ENCODE measurements around the gene PRAMEF4. TPM values are rescaled to one million over a fixed set of nuclear protein-coding genes. Genes with fewer than 3 reads are reported as not detected.
A peak's percentile ranks its signal among the peaks of the same experiment; 100 is the strongest.
"Not testable (repeated sequence)": the region's sequence is repeated elsewhere in the genome, so short reads cannot be mapped to it uniquely, and the experiment has no call there.

The PRAMEF4 gene
- not detected in 3 replicates for total RNA-seq
- long read RNA-seq: 0 reads

DNA sequence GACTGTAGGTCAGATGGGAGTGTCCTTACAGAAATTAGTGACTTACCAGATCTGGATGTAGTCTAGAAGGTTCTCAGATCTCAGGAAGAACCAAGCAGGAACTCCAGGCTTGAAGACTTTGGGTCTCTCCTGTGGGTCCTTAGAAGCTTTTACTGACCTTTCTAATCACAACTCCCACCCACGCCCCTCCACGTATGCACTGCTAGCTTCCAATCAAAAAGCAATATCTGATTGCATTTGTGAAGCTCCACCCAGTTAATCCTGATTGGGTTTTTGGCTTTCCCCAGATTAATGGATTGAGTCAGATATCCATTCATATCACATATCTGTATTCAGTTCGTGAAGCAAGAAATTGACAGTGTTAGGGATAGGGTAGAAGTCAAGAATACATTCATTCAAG lies at the start of gene PRAMEF4:
PRAMEF4 (minus strand) TSS at position 101 of the 400 bp plus-strand sequence. CDS start 2,807 bp downstream, outside the sequence.
- not testable (repeated sequence) for H3K27me3 Mint-ChIP-seq (ENCODE audit: low read depth); H3K4me3 Mint-ChIP-seq (ENCODE audit: unreplicated experiment); H3K4me1 Mint-ChIP-seq (ENCODE audit: low read depth); H3K27ac Mint-ChIP-seq (ENCODE audit: unreplicated experiment); DNase-seq (ENCODE audit: low spot score); H3K9me3 Mint-ChIP-seq (ENCODE audit: low read depth); H3K36me3 Mint-ChIP-seq (ENCODE audit: low read depth)

DNA sequence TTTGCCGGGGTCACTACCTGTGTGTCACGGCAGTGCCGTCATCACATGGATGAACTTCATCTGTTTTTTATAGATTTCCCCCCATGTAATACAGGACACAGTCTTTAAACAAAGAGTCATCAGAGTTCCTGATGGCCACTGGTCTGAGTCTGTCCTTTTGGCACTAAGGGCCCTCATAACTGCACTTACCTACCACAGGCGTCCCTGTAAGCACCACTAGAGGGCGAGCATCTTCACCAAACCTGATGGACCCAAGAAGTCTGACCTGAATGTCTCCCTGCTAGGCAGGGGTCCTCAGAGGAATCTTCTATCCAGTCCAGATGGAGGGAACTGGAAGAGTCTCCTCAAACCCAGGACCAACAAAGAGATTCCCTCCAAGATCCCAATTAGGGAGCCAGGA lies 38.4 kb upstream of the PRAMEF4 start:
- not testable (repeated sequence) for H3K4me3 Mint-ChIP-seq (ENCODE audit: unreplicated experiment); H3K36me3 Mint-ChIP-seq (ENCODE audit: low read depth); H3K27me3 Mint-ChIP-seq (ENCODE audit: low read depth); H3K9me3 Mint-ChIP-seq (ENCODE audit: low read depth); DNase-seq (ENCODE audit: low spot score); H3K4me1 Mint-ChIP-seq (ENCODE audit: low read depth); H3K27ac Mint-ChIP-seq (ENCODE audit: unreplicated experiment)

DNA sequence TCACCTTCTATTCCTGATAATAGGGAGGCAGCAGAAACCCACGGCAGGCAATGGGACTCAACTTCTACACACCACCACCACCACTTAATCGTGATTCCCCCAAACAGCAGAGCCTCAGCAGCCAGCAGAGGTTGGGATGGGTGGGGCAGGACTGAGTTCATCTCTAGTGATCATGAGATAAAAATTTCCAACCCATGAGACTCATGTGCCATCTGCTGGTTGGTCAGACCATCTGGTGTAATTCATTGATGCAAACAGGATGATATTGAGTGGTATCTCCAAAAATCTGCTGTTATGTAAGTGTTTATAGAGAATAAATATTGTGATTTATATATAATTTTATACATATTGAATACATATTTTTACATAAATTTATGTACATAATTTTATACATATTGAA lies 35.7 kb upstream of the PRAMEF4 start:
- not testable (repeated sequence) for H3K27me3 Mint-ChIP-seq (ENCODE audit: low read depth); H3K36me3 Mint-ChIP-seq (ENCODE audit: low read depth)
- TF ChIP-seq, protein P1, sequence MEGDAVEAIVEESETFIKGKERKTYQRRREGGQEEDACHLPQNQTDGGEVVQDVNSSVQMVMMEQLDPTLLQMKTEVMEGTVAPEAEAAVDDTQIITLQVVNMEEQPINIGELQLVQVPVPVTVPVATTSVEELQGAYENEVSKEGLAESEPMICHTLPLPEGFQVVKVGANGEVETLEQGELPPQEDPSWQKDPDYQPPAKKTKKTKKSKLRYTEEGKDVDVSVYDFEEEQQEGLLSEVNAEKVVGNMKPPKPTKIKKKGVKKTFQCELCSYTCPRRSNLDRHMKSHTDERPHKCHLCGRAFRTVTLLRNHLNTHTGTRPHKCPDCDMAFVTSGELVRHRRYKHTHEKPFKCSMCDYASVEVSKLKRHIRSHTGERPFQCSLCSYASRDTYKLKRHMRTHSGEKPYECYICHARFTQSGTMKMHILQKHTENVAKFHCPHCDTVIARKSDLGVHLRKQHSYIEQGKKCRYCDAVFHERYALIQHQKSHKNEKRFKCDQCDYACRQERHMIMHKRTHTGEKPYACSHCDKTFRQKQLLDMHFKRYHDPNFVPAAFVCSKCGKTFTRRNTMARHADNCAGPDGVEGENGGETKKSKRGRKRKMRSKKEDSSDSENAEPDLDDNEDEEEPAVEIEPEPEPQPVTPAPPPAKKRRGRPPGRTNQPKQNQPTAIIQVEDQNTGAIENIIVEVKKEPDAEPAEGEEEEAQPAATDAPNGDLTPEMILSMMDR (IDR thresholded peaks at IDR 0.05): peak; percentile 17

DNA sequence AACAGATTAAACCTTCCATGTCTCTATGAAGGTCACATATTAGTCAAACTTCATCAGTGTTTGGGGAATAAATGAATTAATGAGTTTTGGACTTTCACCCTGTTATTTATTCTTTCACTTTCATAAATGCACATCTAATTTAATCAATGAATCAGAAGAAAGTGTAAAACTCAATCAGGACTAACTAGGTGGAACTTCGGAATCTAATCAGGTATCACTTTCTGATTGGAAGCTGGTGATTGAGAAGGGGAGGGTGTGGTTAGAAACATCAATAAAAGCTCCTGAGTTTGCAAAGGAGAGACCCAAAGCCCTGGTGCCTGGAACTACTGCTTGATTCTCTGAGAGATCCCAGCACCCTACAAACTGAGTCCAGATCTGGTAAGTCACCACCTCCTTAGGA lies 30.3 kb upstream of the PRAMEF4 start, which contains the start of gene PRAMEF7:
PRAMEF7 (plus strand) TSS at position 301 of the 400 bp plus-strand sequence. CDS start 1,083 bp downstream, outside the sequence.
- H3K27ac Mint-ChIP-seq (ENCODE audit: unreplicated experiment); DNase-seq (ENCODE audit: low spot score); H3K4me1 Mint-ChIP-seq (ENCODE audit: low read depth); H3K36me3 Mint-ChIP-seq (ENCODE audit: low read depth); H3K4me3 Mint-ChIP-seq (ENCODE audit: unreplicated experiment); H3K27me3 Mint-ChIP-seq (ENCODE audit: low read depth); H3K9me3 Mint-ChIP-seq (ENCODE audit: low read depth): not testable (repeated sequence)

More for the DNA sequence above, 35.7 kb upstream of the PRAMEF4 start:
- DNase-seq (ENCODE audit: low spot score); H3K9me3 Mint-ChIP-seq (ENCODE audit: low read depth); H3K4me3 Mint-ChIP-seq (ENCODE audit: unreplicated experiment); H3K27ac Mint-ChIP-seq (ENCODE audit: unreplicated experiment); H3K4me1 Mint-ChIP-seq (ENCODE audit: low read depth): not testable (repeated sequence)

DNA sequence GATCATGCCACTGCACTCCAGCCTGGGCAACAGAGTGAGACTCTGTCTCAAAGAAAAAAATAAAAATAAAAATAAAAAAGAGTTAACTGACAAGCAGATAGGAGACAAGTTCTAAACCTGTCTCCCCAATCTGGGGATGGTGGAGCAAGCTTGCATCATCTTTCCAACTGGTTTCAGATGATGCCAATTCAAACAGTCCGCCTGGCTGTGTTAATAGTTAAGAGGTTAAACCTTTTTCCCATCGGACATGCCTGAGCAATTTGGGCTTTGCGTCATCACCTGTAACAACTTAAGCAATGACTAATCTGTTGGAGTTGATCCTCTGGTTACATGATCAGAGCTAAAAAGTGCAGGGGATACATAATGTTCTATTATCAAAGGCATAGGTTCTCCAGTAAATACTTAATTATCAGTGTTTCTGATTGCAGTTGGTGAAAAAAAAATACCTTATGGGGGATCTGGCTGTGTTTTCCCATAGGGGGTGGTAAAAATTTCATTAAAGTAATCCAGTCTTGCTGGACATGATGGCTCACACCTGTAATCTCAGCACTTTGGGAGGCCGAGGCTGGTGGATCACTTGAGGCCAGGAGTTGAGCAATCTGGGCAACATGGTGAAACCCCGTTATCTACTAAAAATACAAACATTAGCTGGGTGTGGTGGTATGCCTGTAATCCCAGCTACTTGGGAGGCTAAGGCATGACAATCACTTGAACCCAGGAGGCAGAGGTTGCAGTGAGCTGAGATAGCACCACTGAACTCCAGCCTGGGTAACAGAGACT lies 18.0 kb upstream of the PRAMEF4 start:
- H3K9me3 Mint-ChIP-seq (ENCODE audit: low read depth); H3K4me3 Mint-ChIP-seq (ENCODE audit: unreplicated experiment); DNase-seq (ENCODE audit: low spot score); H3K36me3 Mint-ChIP-seq (ENCODE audit: low read depth); H3K4me1 Mint-ChIP-seq (ENCODE audit: low read depth); H3K27me3 Mint-ChIP-seq (ENCODE audit: low read depth); H3K27ac Mint-ChIP-seq (ENCODE audit: unreplicated experiment): not testable (repeated sequence)

DNA sequence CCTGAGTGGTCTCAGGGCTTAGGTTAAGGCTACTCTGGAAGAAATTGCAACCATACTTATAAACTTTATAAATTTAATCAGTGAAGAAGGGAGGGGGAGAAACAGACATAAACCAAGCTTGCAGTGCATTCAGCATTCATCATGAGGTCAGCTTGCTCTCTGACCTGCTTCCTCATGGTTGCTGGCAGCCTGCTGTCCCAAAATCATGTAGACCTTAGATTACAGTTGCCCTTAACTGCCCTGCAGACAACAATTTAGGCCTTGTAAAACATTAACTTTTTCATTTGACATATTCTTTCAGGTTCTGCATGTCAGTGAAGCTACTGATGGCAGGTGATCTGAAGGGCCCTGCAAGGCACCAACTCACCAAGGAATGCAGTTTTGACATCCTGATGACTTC lies 13.2 kb upstream of the PRAMEF4 start:
- DNase-seq (ENCODE audit: low spot score); H3K4me1 Mint-ChIP-seq (ENCODE audit: low read depth); H3K27ac Mint-ChIP-seq (ENCODE audit: unreplicated experiment); H3K36me3 Mint-ChIP-seq (ENCODE audit: low read depth); H3K27me3 Mint-ChIP-seq (ENCODE audit: low read depth); H3K9me3 Mint-ChIP-seq (ENCODE audit: low read depth); H3K4me3 Mint-ChIP-seq (ENCODE audit: unreplicated experiment): not testable (repeated sequence)

DNA sequence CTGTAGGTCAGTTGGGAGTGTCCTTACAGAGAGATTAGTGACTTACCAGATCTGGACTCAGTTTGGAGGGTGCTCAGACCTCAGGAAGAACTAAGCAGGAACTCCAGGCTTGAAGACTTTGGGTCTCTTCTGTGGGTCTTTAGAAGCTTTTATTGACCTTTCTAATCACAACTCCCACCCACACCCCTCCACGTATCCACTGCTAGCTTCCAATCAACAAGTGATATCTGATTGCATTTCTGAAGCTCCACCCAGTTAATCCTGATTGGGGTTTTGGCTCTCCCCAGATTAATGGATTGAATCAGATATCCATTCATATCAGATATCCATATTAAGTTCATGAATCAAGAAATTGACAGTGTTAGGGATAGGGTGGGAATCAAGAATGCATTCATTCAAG lies 12.2 kb upstream of the PRAMEF4 start, which contains the start of gene PRAMEF10:
PRAMEF10 (minus strand) TSS at position 101 of the 400 bp plus-strand sequence. CDS start 2,423 bp downstream, outside the sequence.
- not testable (repeated sequence) for DNase-seq (ENCODE audit: low spot score); H3K36me3 Mint-ChIP-seq (ENCODE audit: low read depth); H3K27ac Mint-ChIP-seq (ENCODE audit: unreplicated experiment); H3K27me3 Mint-ChIP-seq (ENCODE audit: low read depth); H3K9me3 Mint-ChIP-seq (ENCODE audit: low read depth); H3K4me3 Mint-ChIP-seq (ENCODE audit: unreplicated experiment); H3K4me1 Mint-ChIP-seq (ENCODE audit: low read depth)

DNA sequence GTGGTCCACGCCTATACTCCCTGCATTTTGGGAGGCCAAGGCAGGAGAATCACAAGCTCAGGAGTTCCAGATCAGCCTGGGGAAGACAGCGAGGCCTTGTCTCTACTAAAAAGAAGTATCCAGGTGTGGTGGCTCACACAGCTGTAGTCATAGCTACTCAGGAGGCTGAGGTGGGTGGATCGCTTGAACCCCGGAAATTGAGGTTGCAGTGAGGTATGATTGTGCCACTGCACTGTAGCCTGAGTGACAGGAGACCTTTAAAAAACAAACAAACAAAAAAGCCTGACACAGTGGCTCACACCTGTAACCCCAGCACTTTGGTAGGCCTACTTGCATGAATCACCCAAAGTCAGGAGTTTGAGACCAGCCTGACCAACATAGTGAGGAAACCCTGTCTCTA lies 7.5 kb downstream of the PRAMEF4 start:
- H3K4me1 Mint-ChIP-seq (ENCODE audit: low read depth); H3K27ac Mint-ChIP-seq (ENCODE audit: unreplicated experiment); DNase-seq (ENCODE audit: low spot score); H3K4me3 Mint-ChIP-seq (ENCODE audit: unreplicated experiment); H3K36me3 Mint-ChIP-seq (ENCODE audit: low read depth); H3K27me3 Mint-ChIP-seq (ENCODE audit: low read depth); H3K9me3 Mint-ChIP-seq (ENCODE audit: low read depth): not testable (repeated sequence)

DNA sequence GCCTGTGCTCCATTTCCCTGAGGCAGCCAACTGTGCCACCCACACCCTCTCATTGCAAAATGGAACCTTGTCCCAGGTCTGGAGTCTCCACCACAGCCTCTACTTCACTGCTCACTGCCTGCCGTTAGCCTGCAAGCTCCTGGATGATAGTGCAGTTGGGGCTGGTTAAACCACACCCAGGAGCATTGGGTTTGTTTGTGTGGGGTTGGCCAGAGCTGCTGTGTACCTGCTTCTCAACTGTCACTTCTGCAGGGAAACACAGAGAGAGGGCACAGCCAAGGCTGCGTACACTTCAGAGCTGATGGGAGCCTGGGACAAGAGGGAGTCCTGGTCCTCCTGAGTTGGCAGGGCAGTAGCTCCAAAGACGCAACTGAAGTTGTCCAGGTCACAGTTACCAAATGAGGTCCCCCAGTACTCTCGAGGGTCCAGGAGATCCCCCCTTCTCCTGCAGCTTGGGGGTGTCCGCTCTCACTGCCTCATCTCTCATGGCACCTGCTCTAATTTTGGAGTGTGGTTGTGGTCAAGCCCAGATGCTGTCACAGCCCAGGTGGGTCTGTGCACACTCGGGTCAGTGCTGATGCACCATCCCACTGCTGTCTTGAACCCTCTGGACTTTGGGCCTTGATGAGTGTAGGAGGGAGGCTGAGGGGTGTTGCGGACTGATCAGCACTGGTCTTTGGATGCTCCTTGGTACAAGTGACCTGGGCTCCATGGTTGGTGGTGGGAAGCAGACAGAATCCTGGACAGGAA lies 22.7 kb downstream of the PRAMEF4 start:
- not testable (repeated sequence) for H3K4me3 Mint-ChIP-seq (ENCODE audit: unreplicated experiment); H3K27ac Mint-ChIP-seq (ENCODE audit: unreplicated experiment); DNase-seq (ENCODE audit: low spot score); H3K36me3 Mint-ChIP-seq (ENCODE audit: low read depth); H3K4me1 Mint-ChIP-seq (ENCODE audit: low read depth); H3K27me3 Mint-ChIP-seq (ENCODE audit: low read depth)
- peaks cover 11% of the 10 kb centered on the region for H3K9me3 Mint-ChIP-seq (ENCODE audit: low read depth)

DNA sequence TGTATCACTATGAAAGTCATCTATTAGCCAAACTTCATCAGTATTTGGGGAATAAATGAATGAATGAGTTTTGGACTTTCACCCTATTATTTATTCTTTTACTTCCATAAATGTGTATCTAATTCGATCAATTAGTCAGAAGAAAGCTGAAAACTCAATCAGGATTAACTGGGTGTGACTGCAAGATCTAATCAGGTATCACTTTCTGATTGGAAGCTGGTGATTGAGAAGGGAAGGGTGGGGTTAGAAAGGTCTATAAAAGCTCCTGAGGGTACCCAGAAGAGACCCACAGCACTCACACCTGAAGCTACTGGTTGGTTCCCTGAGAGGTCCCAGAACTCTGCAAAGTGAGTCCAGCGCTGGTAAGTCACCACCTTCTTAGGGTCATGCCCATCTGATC lies 29.2 kb downstream of the PRAMEF4 start, which contains the start of gene PRAMEF2:
PRAMEF2 (plus strand) TSS at position 301 of the 400 bp plus-strand sequence. CDS start 1,924 bp downstream, outside the sequence.
- not testable (repeated sequence) for H3K27me3 Mint-ChIP-seq (ENCODE audit: low read depth)

More for the DNA sequence above, 29.2 kb downstream of the PRAMEF4 start, which contains the start of gene PRAMEF2:
- H3K36me3 Mint-ChIP-seq (ENCODE audit: low read depth); H3K27ac Mint-ChIP-seq (ENCODE audit: unreplicated experiment); DNase-seq (ENCODE audit: low spot score); H3K4me3 Mint-ChIP-seq (ENCODE audit: unreplicated experiment); H3K4me1 Mint-ChIP-seq (ENCODE audit: low read depth): not testable (repeated sequence)
- peaks cover 18% of the 10 kb centered on the region for H3K9me3 Mint-ChIP-seq (ENCODE audit: low read depth)
